Measurements from ENCODE around the gene ELN.
"Not testable (repeated sequence)": the region's sequence is repeated elsewhere in the genome, so short reads cannot be mapped to it uniquely, and the experiment has no call there.

The ELN gene

DNA sequence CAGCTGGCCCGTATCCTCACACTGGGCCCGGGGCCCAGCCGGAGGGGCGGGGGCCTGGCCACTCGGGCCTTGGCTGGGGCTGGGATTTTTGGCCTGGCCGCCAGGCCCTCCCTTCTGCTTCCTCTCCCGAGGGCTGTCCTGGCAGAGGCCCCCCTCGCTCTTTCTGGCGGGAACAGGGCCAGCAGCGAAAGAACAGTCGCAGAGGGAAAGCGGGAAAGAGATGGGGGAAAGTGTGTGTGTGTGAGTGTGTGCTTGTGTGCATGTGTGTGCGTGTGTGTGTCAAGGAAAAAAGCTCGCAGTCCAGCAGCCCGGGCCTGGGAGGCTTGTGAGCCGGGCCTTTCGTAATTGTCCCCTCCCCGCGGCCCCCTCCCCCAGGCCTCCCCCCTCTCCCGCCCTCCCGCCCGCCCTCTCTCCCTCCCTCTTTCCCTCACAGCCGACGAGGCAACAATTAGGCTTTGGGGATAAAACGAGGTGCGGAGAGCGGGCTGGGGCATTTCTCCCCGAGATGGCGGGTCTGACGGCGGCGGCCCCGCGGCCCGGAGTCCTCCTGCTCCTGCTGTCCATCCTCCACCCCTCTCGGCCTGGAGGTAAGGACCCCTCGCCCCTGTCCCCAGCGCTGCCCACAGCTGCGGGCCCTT is at the start of gene ELN:
Gene ELN, plus strand, starts transcription at position 491 of the 638 bp plus-strand sequence. Its CDS starts 15 bp downstream, at position 506.
- no peak for FAIRE-seq

DNA sequence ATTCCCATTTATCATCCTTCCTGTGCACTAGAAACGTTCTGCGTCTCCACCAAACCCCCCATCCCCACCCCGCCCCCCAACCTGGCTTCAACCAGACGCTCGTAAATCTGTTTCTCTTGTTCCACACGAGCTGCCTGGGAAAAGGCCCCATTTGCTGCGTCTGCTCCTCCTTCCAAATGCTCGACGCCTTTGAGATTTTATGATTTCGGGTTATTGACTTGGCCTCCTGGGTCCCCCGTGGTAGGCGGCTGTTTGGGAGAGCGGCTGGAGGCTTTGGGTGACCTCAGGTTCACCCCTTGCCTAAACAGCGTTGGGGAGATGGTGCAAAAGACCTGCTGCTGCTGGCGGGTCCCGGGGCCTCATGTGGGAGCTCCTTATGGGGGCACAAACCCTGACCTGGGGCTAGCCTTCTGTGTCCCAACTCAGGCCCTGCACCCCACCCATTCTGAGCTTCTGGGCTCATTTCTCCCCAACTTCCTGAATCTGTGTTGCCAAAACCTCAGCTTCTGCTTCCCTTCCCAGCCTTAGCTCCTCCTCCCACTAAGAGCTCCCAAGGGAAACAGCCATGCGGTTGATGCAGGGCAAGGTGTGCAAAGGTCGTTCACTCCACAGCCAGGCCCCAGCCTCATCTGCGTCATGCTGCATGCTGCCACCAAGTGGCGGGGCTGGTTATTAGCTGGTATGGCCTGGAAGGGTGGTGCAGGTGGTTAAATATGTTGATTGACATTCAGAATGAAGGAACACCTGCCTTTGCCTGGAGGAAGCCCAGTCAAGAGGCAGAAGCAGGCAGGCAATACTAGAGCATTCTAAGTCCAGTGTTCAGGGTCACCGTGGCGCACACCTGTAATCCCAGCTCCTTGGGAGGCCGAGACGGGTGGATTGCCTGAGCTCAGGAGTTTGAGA is 49.1 kb upstream of the ELN start:
- no peak for FAIRE-seq

GRCh38 chr7:73979656-73980055 is 48.3 kb upstream of the ELN start:
- not testable (repeated sequence) for FAIRE-seq

DNA sequence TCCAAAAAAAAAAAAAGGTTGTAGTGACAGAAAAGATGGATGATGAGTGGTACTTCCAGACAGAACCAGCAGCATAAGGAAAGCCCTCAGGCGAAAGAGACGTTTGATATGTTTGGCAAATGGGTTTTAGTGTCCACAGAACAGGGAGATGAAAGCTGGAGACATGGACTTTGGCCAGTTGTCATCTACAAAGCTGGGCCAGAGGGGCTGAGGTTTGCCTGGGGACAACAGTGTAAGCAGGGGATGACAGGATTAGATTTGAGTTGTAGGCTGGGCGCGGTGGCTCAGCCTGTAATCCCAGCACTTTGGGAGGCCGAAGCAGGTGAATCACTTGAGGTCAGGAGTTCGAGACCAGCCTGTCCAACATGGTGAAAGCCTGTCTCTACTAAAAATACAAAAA is 47.8 kb upstream of the ELN start:
- no peak for FAIRE-seq

- no peak for FAIRE-seq
Observed at GRCh38 chr7:73981933-73982332, 46.0 kb upstream of the ELN start.

DNA sequence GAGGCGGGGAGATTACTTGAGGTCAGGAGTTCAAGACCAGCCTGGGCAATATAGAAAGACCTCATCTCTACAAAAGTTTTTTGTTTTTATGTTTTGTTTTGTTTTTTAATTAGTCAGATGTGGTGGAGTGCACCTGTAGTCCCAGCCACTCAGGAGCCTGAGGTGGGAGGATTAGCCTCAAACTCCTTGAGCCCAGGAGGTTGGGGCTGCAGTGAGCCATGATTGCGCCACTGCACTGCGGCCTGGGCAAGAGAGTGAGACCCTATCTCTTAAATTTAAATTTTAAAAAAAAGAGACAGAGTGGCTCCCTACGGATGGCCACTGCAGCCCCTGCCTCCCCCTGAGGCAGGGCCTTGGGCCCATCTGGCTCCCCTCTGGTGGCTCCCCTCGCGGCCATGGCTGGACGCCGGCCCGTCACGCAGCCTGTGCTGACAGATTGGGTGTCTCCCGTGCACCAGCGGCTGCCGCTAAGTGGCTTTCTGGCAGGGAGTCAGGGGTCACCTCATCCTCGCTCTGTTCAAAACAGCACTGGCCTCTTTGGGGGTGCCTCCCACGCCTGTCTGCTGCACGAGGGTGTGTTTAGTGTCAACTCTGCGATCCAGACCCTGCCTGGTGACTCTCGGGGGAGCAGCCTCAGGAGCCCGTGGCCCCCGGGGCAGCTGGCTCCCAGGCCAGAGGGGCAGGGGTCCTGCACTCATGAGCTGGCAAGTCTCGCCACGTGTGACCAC is 44.4 kb upstream of the ELN start:
- FAIRE-seq = no peak

- no peak for FAIRE-seq
Observed at GRCh38 chr7:73984481-73985205, 43.3 kb upstream of the ELN start.

DNA sequence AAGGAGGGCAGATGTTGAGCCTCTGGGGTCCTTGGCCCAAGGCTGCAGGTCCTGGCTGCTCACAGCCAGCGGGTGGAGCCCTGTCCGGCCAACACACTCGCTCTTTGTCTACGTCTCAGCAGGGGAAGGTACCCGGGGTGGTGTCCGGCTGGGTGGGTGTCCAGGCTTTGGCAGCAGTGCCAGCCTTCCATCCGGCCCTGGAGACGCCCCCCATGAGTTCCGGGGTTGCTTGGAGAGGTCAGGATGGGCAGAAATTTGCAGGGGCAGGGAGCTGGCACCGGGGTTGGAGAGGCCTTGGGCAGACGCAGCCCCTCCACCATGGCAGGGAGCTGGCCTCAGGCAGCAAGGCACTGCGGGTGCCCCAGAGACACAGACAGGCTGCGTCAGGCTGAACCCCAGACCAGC is 42.2 kb upstream of the ELN start:
- no peak for FAIRE-seq

- FAIRE-seq = no peak
Observed at GRCh38 chr7:73986158-73986631, 41.8 kb upstream of the ELN start.

GRCh38 chr7:73987298-73987697 is 40.7 kb upstream of the ELN start:
- FAIRE-seq = no peak

DNA sequence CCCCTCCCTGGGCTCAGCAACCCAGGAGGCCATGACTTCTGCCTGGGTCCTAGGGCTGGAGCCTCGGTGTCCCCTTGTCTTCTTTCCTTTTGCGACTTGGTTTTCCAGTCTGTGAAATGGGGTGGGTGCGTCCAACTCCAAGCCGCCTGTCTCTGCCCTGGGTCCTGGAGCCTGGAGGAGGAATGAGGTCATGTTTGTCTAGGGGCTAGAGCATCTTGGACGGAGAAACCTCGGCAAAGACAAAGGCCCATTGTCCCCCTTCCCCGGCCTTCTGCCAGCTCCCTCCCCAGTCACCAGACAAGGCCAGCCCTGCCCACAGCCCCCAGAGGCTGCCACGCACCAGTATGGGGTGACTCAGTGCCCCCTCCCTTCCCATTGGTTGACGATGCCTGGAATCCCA is 39.8 kb upstream of the ELN start:
- no peak for FAIRE-seq

GRCh38 chr7:73991522-73992100 is 36.4 kb upstream of the ELN start:
- no peak for FAIRE-seq

- FAIRE-seq = no peak
Observed at GRCh38 chr7:73992101-73992562, 35.8 kb upstream of the ELN start.

GRCh38 chr7:73994023-73994422 is 34.0 kb upstream of the ELN start:
- FAIRE-seq = no peak

- no peak for FAIRE-seq
Observed at GRCh38 chr7:73994761-73995160, 33.2 kb upstream of the ELN start.

- no peak for FAIRE-seq
Observed at GRCh38 chr7:73995330-73995729, 32.6 kb upstream of the ELN start.

DNA sequence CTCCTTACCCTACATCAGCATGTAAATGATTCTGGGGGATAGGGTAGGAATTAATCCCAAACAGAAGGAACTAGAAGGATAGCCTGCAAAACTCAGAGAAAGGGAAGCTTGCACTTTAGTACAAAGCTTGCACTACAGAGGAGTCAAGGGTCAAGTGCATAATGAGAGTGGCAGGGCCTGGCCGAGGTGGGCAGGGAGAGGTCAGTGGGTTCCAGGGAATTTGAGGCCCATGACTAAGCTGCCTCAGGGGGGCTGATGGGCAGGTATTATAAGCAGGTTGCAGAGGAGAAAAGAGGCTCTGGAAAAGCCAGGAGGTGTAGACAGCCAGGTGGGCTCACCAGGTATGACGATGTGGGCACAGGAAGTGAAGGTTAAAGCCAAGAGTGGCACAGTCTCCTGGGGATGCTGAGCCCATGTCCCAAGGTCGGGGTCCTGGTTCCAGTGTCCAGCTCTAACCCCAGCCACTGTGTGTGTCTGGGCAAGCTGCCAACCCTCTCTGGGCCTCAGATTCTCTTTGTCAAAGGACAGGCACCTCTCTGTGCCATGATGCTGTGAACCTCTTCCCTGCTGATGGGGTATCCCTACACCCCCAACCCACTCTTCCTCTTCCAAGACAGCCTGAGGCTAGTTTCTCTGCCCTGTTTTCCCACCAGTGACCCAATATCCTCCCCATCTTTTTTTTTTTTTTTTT is 32.0 kb upstream of the ELN start:
- FAIRE-seq = no peak

GRCh38 chr7:73997056-73997455 is 30.9 kb upstream of the ELN start:
- no peak for FAIRE-seq

GRCh38 chr7:73999664-74000435 is 28.1 kb upstream of the ELN start:
- no peak for FAIRE-seq

GRCh38 chr7:74000489-74001149 is 27.4 kb upstream of the ELN start:
- no peak for FAIRE-seq
